ENCODE data around the gene SLC32A1. TPM values are rescaled to one million over a fixed set of nuclear protein-coding genes. Genes with fewer than 3 reads are reported as not detected.

SLC32A1 gene
- total and polyA plus RNA-seq, 2 of the 13 experiments (the other 11 are each of a cell fraction or from before 2014, with no cell fraction given) = not detected

DNA sequence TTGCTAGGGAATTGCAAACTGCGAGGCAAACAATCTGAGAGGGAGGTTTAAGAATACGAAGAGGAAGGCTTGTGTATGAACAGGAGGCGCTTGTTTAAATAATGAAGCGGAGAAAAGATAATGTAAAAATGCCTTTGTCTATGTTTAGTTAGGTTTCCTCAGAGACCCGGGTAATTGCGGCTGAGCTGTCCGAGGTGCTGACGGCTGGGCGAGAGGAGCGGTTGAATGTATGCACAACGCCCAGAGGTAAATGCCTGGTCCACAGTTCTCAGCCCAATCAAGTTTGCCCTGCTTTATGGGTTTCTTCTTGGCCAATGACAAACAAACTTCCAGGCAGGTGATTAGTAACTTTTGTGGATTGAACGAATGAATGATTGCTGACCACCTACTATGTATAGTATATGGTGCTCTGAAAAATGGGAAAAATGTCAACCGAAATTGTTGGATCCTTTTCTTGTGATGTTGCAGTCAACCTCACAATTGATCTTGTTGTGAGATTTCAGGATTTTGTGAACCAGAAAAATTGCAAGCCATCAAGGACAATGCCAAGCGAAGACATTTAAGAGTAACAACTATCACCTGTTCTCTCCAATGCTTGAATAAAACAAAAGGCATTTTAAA lies 38.3 kb upstream of the SLC32A1 start (continued):
- TF ChIP-seq ZNF530 (CRISPR knock-in tag; IDR thresholded peaks at IDR 0.05; ENCODE audit: low read depth) (peak; percentile 91; the same call in 1 of the 2 replicates), ZFP62 (CRISPR knock-in tag; IDR thresholded peaks at IDR 0.05) (no peak), ZNF367 (CRISPR knock-in tag; IDR thresholded peaks at IDR 0.05; ENCODE audit: borderline replicate concordance) (peak; percentile 73; the same call in 1 of the 2 replicates), RAD21 (CRISPR knock-in tag; IDR thresholded peaks at IDR 0.05) (peak; percentile 29; the same call in 1 of the 2 replicates), GATAD2A (CRISPR knock-in tag; IDR thresholded peaks at IDR 0.05) (peak; percentile 78), KLF9 (CRISPR knock-in tag; IDR thresholded peaks at IDR 0.05; ENCODE audit: low read depth) (peak; percentile 94), NCOA2 (CRISPR knock-in tag; IDR thresholded peaks at IDR 0.05) (peak; percentile 80)
- TF ChIP-seq, protein P1, sequence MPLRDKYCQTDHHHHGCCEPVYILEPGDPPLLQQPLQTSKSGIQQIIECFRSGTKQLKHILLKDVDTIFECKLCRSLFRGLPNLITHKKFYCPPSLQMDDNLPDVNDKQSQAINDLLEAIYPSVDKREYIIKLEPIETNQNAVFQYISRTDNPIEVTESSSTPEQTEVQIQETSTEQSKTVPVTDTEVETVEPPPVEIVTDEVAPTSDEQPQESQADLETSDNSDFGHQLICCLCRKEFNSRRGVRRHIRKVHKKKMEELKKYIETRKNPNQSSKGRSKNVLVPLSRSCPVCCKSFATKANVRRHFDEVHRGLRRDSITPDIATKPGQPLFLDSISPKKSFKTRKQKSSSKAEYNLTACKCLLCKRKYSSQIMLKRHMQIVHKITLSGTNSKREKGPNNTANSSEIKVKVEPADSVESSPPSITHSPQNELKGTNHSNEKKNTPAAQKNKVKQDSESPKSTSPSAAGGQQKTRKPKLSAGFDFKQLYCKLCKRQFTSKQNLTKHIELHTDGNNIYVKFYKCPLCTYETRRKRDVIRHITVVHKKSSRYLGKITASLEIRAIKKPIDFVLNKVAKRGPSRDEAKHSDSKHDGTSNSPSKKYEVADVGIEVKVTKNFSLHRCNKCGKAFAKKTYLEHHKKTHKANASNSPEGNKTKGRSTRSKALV (CRISPR knock-in tag; IDR thresholded peaks at IDR 0.05) = peak; percentile 89; the same call in 1 of the 2 replicates
- TF ChIP-seq, protein P2, sequence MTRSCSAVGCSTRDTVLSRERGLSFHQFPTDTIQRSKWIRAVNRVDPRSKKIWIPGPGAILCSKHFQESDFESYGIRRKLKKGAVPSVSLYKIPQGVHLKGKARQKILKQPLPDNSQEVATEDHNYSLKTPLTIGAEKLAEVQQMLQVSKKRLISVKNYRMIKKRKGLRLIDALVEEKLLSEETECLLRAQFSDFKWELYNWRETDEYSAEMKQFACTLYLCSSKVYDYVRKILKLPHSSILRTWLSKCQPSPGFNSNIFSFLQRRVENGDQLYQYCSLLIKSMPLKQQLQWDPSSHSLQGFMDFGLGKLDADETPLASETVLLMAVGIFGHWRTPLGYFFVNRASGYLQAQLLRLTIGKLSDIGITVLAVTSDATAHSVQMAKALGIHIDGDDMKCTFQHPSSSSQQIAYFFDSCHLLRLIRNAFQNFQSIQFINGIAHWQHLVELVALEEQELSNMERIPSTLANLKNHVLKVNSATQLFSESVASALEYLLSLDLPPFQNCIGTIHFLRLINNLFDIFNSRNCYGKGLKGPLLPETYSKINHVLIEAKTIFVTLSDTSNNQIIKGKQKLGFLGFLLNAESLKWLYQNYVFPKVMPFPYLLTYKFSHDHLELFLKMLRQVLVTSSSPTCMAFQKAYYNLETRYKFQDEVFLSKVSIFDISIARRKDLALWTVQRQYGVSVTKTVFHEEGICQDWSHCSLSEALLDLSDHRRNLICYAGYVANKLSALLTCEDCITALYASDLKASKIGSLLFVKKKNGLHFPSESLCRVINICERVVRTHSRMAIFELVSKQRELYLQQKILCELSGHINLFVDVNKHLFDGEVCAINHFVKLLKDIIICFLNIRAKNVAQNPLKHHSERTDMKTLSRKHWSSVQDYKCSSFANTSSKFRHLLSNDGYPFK (CRISPR knock-in tag; IDR thresholded peaks at IDR 0.05; ENCODE audit: borderline replicate concordance) = no peak
- TF ChIP-seq, protein P3, sequence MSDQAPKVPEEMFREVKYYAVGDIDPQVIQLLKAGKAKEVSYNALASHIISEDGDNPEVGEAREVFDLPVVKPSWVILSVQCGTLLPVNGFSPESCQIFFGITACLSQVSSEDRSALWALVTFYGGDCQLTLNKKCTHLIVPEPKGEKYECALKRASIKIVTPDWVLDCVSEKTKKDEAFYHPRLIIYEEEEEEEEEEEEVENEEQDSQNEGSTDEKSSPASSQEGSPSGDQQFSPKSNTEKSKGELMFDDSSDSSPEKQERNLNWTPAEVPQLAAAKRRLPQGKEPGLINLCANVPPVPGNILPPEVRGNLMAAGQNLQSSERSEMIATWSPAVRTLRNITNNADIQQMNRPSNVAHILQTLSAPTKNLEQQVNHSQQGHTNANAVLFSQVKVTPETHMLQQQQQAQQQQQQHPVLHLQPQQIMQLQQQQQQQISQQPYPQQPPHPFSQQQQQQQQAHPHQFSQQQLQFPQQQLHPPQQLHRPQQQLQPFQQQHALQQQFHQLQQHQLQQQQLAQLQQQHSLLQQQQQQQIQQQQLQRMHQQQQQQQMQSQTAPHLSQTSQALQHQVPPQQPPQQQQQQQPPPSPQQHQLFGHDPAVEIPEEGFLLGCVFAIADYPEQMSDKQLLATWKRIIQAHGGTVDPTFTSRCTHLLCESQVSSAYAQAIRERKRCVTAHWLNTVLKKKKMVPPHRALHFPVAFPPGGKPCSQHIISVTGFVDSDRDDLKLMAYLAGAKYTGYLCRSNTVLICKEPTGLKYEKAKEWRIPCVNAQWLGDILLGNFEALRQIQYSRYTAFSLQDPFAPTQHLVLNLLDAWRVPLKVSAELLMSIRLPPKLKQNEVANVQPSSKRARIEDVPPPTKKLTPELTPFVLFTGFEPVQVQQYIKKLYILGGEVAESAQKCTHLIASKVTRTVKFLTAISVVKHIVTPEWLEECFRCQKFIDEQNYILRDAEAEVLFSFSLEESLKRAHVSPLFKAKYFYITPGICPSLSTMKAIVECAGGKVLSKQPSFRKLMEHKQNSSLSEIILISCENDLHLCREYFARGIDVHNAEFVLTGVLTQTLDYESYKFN (CRISPR knock-in tag; conservative IDR thresholded peaks at IDR 0.05) = peak; percentile 50; the same call in 1 of the 2 replicates
- TF ChIP-seq, protein P4, sequence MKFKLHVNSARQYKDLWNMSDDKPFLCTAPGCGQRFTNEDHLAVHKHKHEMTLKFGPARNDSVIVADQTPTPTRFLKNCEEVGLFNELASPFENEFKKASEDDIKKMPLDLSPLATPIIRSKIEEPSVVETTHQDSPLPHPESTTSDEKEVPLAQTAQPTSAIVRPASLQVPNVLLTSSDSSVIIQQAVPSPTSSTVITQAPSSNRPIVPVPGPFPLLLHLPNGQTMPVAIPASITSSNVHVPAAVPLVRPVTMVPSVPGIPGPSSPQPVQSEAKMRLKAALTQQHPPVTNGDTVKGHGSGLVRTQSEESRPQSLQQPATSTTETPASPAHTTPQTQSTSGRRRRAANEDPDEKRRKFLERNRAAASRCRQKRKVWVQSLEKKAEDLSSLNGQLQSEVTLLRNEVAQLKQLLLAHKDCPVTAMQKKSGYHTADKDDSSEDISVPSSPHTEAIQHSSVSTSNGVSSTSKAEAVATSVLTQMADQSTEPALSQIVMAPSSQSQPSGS (CRISPR knock-in tag; IDR thresholded peaks at IDR 0.05) = peak; percentile 91; the same call in 1 of the 2 replicates
